ENCODE results near the gene CARD16. TPM values are rescaled to one million over a fixed set of nuclear protein-coding genes. Genes with fewer than 3 reads are reported as not detected.
"Not testable (repeated sequence)": the region's sequence is repeated elsewhere in the genome, so short reads cannot be mapped to it uniquely, and the experiment has no call there.

The CARD16 gene
- polyA plus RNA-seq, 1 experiment, result 0.87 TPM

- no peak for TF ChIP-seq CTCF (IDR thresholded peaks at IDR 0.05; ENCODE audit: insufficient read depth, low read depth, low read length)
- POLR2A ChIA-PET, result no interaction called here
Observed at GRCh38 chr11:105074166-105074530, 29.0 kb upstream of the CARD16 start.

GRCh38 chr11:105073456-105074165, 28.5 kb upstream of the CARD16 start:
- TF ChIP-seq CTCF (IDR thresholded peaks at IDR 0.05; ENCODE audit: insufficient read depth, low read depth, low read length), result no peak
- ChIA-PET CTCF (no interaction called here), POLR2A (no interaction called here)
- Histone ChIP-seq H3K36me3 (ENCODE audit: control insufficient read depth, insufficient read depth, low read length) (no peaks in the 10 kb centered on the region), H3K4me3 (ENCODE audit: low read depth, low read length) (no peak overlapping the region), H3K27me3 (ENCODE audit: control insufficient read depth, insufficient read depth, low read length) (no peaks in the 10 kb centered on the region)
- DNase-seq (ENCODE audit: low read depth), result no peak

More at GRCh38 chr11:105074166-105074530, 29.0 kb upstream of the CARD16 start:
- Histone ChIP-seq H3K27me3 (ENCODE audit: control insufficient read depth, insufficient read depth, low read length) (no peaks in the 10 kb centered on the region), H3K36me3 (ENCODE audit: control insufficient read depth, insufficient read depth, low read length) (no peaks in the 10 kb centered on the region), H3K4me3 (ENCODE audit: low read depth, low read length) (no peak overlapping the region)
- CTCF ChIA-PET, result no interaction called here
- DNase-seq (ENCODE audit: low read depth), result no peak

- H3K27me3 ChIP-seq (ENCODE audit: control insufficient read depth, insufficient read depth, low read length); H3K4me3 ChIP-seq (ENCODE audit: low read depth, low read length); CTCF ChIA-PET; H3K36me3 ChIP-seq (ENCODE audit: control insufficient read depth, insufficient read depth, low read length); DNase-seq (ENCODE audit: low read depth); POLR2A ChIA-PET: not testable (repeated sequence)
Observed at GRCh38 chr11:105072080-105072479, 26.9 kb upstream of the CARD16 start.

GRCh38 chr11:105071089-105071732, 26.1 kb upstream of the CARD16 start:
- no peak for DNase-seq (ENCODE audit: low read depth)
- H3K4me3 ChIP-seq (ENCODE audit: low read depth, low read length), result no peak overlapping the region
- no peaks in the 10 kb centered on the region for H3K27me3 ChIP-seq (ENCODE audit: control insufficient read depth, insufficient read depth, low read length)
- no peaks in the 10 kb centered on the region for H3K36me3 ChIP-seq (ENCODE audit: control insufficient read depth, insufficient read depth, low read length)
- no peak for TF ChIP-seq CTCF (IDR thresholded peaks at IDR 0.05; ENCODE audit: insufficient read depth, low read depth, low read length)
- CTCF ChIA-PET, result interaction anchor here (0.7 kb wide), 1 partner anchor 154 kb away, joined by 3 read pairs; no protein-coding TSS in a partner anchor
- POLR2A ChIA-PET, result no interaction called here

- POLR2A ChIA-PET, result no interaction called here
Observed at GRCh38 chr11:105070306-105070705, 25.2 kb upstream of the CARD16 start.

GRCh38 chr11:105069749-105070148, 24.6 kb upstream of the CARD16 start:
- H3K4me3 ChIP-seq (ENCODE audit: low read depth, low read length); H3K36me3 ChIP-seq (ENCODE audit: control insufficient read depth, insufficient read depth, low read length); H3K27me3 ChIP-seq (ENCODE audit: control insufficient read depth, insufficient read depth, low read length); DNase-seq (ENCODE audit: low read depth); POLR2A ChIA-PET; CTCF ChIA-PET: not testable (repeated sequence)

More at GRCh38 chr11:105070306-105070705, 25.2 kb upstream of the CARD16 start:
- no peak for TF ChIP-seq CTCF (IDR thresholded peaks at IDR 0.05; ENCODE audit: insufficient read depth, low read depth, low read length)
- CTCF ChIA-PET, result no interaction called here
- H3K36me3 ChIP-seq (ENCODE audit: control insufficient read depth, insufficient read depth, low read length), result no peaks in the 10 kb centered on the region
- H3K27me3 ChIP-seq (ENCODE audit: control insufficient read depth, insufficient read depth, low read length), result no peaks in the 10 kb centered on the region
- DNase-seq (ENCODE audit: low read depth), result no peak
- no peak overlapping the region for H3K4me3 ChIP-seq (ENCODE audit: low read depth, low read length)

- H3K36me3 ChIP-seq (ENCODE audit: control insufficient read depth, insufficient read depth, low read length); H3K4me3 ChIP-seq (ENCODE audit: low read depth, low read length); DNase-seq (ENCODE audit: low read depth); POLR2A ChIA-PET; H3K27me3 ChIP-seq (ENCODE audit: control insufficient read depth, insufficient read depth, low read length); CTCF ChIA-PET: not testable (repeated sequence)
Observed at GRCh38 chr11:105063245-105063941, 18.3 kb upstream of the CARD16 start.
